HCT116 (cell line): ENCODE measurements around the gene TAF11.

Source experiments
- EGR1 ChIP-seq: IDR thresholded peaks from 2 replicates; pipeline ENCODE4 v1.6.1; 2012; ENCODE audit warnings: low read depth
- EZH2 ChIP-seq: fragments of 200-600 bp; sonication (generic); IDR thresholded peaks from 2 replicates; pipeline ENCODE4 v1.6.1; 2017; ENCODE audit warnings: antibody characterized with exemption, mixed run types
- EZH2phosphoT487 ChIP-seq: fragments of 200-600 bp; IDR thresholded peaks from 2 replicates; pipeline ENCODE4 v1.6.1; 2018; ENCODE audit warnings: antibody characterized with exemption, borderline replicate concordance
- FOSL1 ChIP-seq: IDR thresholded peaks from 2 replicates; pipeline ENCODE4 v1.6.1; 2012; ENCODE audit warnings: low read depth
- POLR2A ChIP-seq: IDR thresholded peaks from 2 replicates; pipeline ENCODE4 v1.7.0; 2011; ENCODE audit warnings: borderline replicate concordance; ENCODE audit not compliant: insufficient read depth, insufficient read length; ENCODE audit errors: extremely low read depth
- POLR2AphosphoS5 ChIP-seq: IDR thresholded peaks from 2 replicates; pipeline ENCODE4 v1.6.1; 2011; ENCODE audit warnings: mild to moderate bottlenecking, low read depth, low read length, moderate library complexity
- TCF7L2 ChIP-seq: IDR thresholded peaks from 2 replicates; pipeline ENCODE4 v1.7.0; 2011; ENCODE audit warnings: borderline replicate concordance, inconsistent platforms; ENCODE audit not compliant: insufficient read depth, insufficient read length; ENCODE audit errors: extremely low read depth
- ZNF274 ChIP-seq: fragments of 200-500 bp; sonication (Bioruptor generic); IDR thresholded peaks from 2 replicates; pipeline ENCODE4 v1.6.1; 2014; ENCODE audit warnings: mild to moderate bottlenecking, low read depth, low read length, inconsistent platforms
- TF ChIP-seq, protein P1 (sequence below), 3 experiments: fragments of 200-600 bp in 1 of 3; sonication (generic) in 1 of 3; IDR thresholded peaks in 2 of 3; conservative IDR thresholded peaks in 1 of 3; 2 replicates each; pipeline ENCODE4 v1.5.1; 2012 to 2017; ENCODE audit warnings: low read depth in 2 of 3, low read length in 2 of 3, antibody characterized with exemption in 1 of 3, borderline replicate concordance in 1 of 3, control low read depth in 1 of 3, mild to moderate bottlenecking in 1 of 3, mixed read lengths in 1 of 3, mixed run types in 1 of 3, moderate library complexity in 1 of 3; ENCODE audit not compliant: insufficient read depth in 1 of 3
- TF ChIP-seq, protein P2 (sequence below): IDR thresholded peaks from 2 replicates; pipeline ENCODE4 v1.6.1; 2012

DNA sequence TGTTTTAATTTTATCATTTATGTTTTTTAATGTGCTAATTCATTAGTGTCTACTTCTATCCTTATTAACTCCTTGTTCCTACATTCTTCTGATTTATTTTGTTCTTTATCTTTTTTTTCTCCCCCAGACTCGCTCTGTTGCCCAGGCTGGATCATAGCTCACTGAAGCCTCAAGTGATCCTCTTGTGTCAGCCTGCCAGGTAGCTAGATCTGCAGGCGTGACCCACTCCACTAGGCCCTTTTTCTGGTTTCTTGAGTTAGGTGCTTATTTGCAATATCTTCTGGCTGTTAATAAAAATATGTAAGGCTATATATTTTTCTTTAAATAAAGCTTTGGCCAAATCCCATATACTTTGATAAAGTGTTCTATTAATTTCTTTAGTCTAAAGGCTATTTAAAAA is 2.8 kb downstream of the TAF11 start:
- no peak for TF ChIP-seq POLR2A
- TF ChIP-seq, protein P1, sequence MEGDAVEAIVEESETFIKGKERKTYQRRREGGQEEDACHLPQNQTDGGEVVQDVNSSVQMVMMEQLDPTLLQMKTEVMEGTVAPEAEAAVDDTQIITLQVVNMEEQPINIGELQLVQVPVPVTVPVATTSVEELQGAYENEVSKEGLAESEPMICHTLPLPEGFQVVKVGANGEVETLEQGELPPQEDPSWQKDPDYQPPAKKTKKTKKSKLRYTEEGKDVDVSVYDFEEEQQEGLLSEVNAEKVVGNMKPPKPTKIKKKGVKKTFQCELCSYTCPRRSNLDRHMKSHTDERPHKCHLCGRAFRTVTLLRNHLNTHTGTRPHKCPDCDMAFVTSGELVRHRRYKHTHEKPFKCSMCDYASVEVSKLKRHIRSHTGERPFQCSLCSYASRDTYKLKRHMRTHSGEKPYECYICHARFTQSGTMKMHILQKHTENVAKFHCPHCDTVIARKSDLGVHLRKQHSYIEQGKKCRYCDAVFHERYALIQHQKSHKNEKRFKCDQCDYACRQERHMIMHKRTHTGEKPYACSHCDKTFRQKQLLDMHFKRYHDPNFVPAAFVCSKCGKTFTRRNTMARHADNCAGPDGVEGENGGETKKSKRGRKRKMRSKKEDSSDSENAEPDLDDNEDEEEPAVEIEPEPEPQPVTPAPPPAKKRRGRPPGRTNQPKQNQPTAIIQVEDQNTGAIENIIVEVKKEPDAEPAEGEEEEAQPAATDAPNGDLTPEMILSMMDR (IDR thresholded peaks at IDR 0.05 in 2 of 3, conservative IDR thresholded peaks at IDR 0.05 in 1 of 3; ENCODE audit: borderline replicate concordance in 1 of 3, insufficient read depth in 1 of 3, low read depth in 2 of 3, low read length in 2 of 3): no peak
- TF ChIP-seq, protein P2, sequence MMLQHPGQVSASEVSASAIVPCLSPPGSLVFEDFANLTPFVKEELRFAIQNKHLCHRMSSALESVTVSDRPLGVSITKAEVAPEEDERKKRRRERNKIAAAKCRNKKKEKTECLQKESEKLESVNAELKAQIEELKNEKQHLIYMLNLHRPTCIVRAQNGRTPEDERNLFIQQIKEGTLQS: no peak
- no peak for TF ChIP-seq EGR1
- TF ChIP-seq EZH2: no peak
- no peak for TF ChIP-seq POLR2AphosphoS5
- TF ChIP-seq TCF7L2: no peak
- no peak for TF ChIP-seq ZNF274
- no peak for TF ChIP-seq EZH2phosphoT487
- no peak for TF ChIP-seq FOSL1
